ENCODE measurements around the gene FECH. TPM values are rescaled to one million over a fixed set of nuclear protein-coding genes. Genes with fewer than 3 reads are reported as not detected.
A peak's percentile ranks its signal among the peaks of the same experiment; 100 is the strongest.

Gene FECH
- total and polyA plus RNA-seq, 10 of the 15 experiments (the other 5 are each of a cell fraction or from before 2014, with no cell fraction given) = 9.9 to 50.0 (median 30.1) TPM

DNA sequence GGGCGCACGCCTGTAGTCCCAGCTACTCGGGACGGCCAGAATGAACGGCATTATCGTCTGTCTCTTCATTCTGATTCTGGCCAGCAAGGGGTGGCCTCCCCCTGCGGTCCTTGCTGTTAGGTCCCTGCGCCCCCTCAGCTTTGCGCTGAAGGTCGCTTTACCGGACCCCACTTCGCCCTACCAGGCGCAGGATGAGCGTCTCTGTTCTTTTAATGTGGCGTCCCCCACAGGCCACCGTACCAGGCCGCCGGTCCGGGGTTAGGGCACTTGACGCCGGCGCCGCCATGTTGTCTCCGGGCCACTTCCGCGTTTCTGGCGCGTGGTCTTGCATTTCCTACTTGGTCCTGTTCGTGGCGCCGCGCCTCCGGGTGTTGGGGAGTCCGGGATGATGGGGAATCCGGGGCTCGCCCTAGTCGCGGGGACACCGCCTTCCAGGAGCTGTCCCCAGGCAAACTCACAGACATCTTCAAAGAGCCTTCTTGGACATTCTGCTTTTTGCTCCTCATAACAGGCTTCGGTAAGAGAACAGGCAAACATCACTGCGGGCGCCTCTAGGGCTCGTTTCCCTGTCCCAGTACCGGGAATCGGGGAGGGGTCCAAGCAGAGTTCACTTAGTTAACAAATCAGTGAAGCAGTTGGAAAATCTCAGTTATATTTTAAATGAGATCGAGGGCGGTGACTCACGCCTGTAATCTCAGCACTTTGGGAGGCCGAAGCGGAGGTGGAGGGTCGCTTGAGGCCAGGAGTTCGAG, 43.7 kb upstream of the FECH start (continued):
- peak; percentile 52; the same call in 1 of the 2 replicates for TF ChIP-seq GABPA (IDR thresholded peaks at IDR 0.05; ENCODE audit: low read depth)
- 0 out of 2 replicates have a peak, but pooled peaks have one; percentile 20 for TF ChIP-seq MXI1 (IDR thresholded peaks at IDR 0.05; ENCODE audit: low read depth, low read length)
- TF ChIP-seq ZNF384 (IDR thresholded peaks at IDR 0.05; ENCODE audit: borderline replicate concordance, low read depth, low read length) = peak; percentile 19; the same call in 1 of the 2 replicates
- peak; percentile 40; the same call in 1 of the 2 replicates for TF ChIP-seq MEF2A (IDR thresholded peaks at IDR 0.05; ENCODE audit: insufficient read depth, low read depth, low read length)
- TF ChIP-seq, protein P1, sequence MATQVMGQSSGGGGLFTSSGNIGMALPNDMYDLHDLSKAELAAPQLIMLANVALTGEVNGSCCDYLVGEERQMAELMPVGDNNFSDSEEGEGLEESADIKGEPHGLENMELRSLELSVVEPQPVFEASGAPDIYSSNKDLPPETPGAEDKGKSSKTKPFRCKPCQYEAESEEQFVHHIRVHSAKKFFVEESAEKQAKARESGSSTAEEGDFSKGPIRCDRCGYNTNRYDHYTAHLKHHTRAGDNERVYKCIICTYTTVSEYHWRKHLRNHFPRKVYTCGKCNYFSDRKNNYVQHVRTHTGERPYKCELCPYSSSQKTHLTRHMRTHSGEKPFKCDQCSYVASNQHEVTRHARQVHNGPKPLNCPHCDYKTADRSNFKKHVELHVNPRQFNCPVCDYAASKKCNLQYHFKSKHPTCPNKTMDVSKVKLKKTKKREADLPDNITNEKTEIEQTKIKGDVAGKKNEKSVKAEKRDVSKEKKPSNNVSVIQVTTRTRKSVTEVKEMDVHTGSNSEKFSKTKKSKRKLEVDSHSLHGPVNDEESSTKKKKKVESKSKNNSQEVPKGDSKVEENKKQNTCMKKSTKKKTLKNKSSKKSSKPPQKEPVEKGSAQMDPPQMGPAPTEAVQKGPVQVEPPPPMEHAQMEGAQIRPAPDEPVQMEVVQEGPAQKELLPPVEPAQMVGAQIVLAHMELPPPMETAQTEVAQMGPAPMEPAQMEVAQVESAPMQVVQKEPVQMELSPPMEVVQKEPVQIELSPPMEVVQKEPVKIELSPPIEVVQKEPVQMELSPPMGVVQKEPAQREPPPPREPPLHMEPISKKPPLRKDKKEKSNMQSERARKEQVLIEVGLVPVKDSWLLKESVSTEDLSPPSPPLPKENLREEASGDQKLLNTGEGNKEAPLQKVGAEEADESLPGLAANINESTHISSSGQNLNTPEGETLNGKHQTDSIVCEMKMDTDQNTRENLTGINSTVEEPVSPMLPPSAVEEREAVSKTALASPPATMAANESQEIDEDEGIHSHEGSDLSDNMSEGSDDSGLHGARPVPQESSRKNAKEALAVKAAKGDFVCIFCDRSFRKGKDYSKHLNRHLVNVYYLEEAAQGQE (IDR thresholded peaks at IDR 0.05; ENCODE audit: low read depth, low read length) = peak; percentile 38; the same call in 1 of the 2 replicates
- TF ChIP-seq STAT1 (conservative IDR thresholded peaks at IDR 0.05) = peak; percentile 85; the same call in 1 of the 2 replicates
- TF ChIP-seq SRF (IDR thresholded peaks at IDR 0.05; ENCODE audit: low read depth in 2 of 2, low read length in 2 of 2) = no peak
- TF ChIP-seq, protein P2, sequence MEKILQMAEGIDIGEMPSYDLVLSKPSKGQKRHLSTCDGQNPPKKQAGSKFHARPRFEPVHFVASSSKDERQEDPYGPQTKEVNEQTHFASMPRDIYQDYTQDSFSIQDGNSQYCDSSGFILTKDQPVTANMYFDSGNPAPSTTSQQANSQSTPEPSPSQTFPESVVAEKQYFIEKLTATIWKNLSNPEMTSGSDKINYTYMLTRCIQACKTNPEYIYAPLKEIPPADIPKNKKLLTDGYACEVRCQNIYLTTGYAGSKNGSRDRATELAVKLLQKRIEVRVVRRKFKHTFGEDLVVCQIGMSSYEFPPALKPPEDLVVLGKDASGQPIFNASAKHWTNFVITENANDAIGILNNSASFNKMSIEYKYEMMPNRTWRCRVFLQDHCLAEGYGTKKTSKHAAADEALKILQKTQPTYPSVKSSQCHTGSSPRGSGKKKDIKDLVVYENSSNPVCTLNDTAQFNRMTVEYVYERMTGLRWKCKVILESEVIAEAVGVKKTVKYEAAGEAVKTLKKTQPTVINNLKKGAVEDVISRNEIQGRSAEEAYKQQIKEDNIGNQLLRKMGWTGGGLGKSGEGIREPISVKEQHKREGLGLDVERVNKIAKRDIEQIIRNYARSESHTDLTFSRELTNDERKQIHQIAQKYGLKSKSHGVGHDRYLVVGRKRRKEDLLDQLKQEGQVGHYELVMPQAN (conservative IDR thresholded peaks at IDR 0.05) = peak; percentile 71
- TF ChIP-seq CHD2 (IDR thresholded peaks at IDR 0.05; ENCODE audit: borderline replicate concordance, low read depth, low read length) = peak; percentile 64
- TF ChIP-seq HDGF (IDR thresholded peaks at IDR 0.05) = no peak
- TF ChIP-seq MYC (IDR thresholded peaks at IDR 0.05; ENCODE audit: insufficient read depth, insufficient read length, insufficient replicate concordance, low read length, severe bottlenecking) = peak; percentile 62
- TF ChIP-seq, protein P3, sequence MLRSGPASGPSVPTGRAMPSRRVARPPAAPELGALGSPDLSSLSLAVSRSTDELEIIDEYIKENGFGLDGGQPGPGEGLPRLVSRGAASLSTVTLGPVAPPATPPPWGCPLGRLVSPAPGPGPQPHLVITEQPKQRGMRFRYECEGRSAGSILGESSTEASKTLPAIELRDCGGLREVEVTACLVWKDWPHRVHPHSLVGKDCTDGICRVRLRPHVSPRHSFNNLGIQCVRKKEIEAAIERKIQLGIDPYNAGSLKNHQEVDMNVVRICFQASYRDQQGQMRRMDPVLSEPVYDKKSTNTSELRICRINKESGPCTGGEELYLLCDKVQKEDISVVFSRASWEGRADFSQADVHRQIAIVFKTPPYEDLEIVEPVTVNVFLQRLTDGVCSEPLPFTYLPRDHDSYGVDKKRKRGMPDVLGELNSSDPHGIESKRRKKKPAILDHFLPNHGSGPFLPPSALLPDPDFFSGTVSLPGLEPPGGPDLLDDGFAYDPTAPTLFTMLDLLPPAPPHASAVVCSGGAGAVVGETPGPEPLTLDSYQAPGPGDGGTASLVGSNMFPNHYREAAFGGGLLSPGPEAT (IDR thresholded peaks at IDR 0.05; ENCODE audit: low read depth) = peak; percentile 79
- peak; percentile 90 for TF ChIP-seq SIX5 (IDR thresholded peaks at IDR 0.05; ENCODE audit: low read depth, low read length, severe bottlenecking)
- peak; percentile 46; the same call in 1 of the 3 replicates for TF ChIP-seq POU2F2 (IDR thresholded peaks at IDR 0.05; ENCODE audit: borderline replicate concordance, low read depth, low read length)
- peak; percentile 44 for TF ChIP-seq SP1 (IDR thresholded peaks at IDR 0.05; ENCODE audit: low read depth, low read length)
- TF ChIP-seq ZNF622 (IDR thresholded peaks at IDR 0.05) = no peak
- TF ChIP-seq CREM (IDR thresholded peaks at IDR 0.05; ENCODE audit: low read depth) = peak; percentile 82
- TF ChIP-seq SREBF1 (IDR thresholded peaks at IDR 0.05; ENCODE audit: low read length) = 0 out of 2 replicates have a peak, but pooled peaks have one; percentile 15
- TF ChIP-seq, protein P4, sequence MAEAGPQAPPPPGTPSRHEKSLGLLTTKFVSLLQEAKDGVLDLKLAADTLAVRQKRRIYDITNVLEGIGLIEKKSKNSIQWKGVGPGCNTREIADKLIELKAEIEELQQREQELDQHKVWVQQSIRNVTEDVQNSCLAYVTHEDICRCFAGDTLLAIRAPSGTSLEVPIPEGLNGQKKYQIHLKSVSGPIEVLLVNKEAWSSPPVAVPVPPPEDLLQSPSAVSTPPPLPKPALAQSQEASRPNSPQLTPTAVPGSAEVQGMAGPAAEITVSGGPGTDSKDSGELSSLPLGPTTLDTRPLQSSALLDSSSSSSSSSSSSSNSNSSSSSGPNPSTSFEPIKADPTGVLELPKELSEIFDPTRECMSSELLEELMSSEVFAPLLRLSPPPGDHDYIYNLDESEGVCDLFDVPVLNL (IDR thresholded peaks at IDR 0.05; ENCODE audit: low read depth, low read length) = no peak
- TF ChIP-seq SMARCA5 (IDR thresholded peaks at IDR 0.05) = peak; percentile 66; the same call in 1 of the 2 replicates
- TF ChIP-seq SIN3A (IDR thresholded peaks at IDR 0.05; ENCODE audit: low read depth, low read length) = peak; percentile 83
- no peak for TF ChIP-seq FOXK2 (IDR thresholded peaks at IDR 0.05)

Data from GM12878 (cell line).